Choroid plexus epithelial cell (primary cell): Measurements from ENCODE around the gene SLC7A4.
"Not testable (repeated sequence)": the region's sequence is repeated elsewhere in the genome, so short reads cannot be mapped to it uniquely, and the experiment has no call there.

Source experiments
- DNase-seq: peaks from one replicate; pipeline ENCODE4 v3.0.0-alpha.2; 2010; ENCODE audit warnings: low read depth
- H3K4me3 ChIP-seq: 2 replicates; pipeline ENCODE4 v1.5.1; 2011; ENCODE audit warnings: low read depth, mild to moderate bottlenecking, control low read depth, low read length, moderate library complexity
- TF ChIP-seq, protein P1 (sequence below): conservative IDR thresholded peaks from 2 replicates; pipeline ENCODE4 v1.5.1; 2011; ENCODE audit warnings: low read depth, mild to moderate bottlenecking, control low read depth, inconsistent platforms, low read length, moderate library complexity

The SLC7A4 gene

DNA sequence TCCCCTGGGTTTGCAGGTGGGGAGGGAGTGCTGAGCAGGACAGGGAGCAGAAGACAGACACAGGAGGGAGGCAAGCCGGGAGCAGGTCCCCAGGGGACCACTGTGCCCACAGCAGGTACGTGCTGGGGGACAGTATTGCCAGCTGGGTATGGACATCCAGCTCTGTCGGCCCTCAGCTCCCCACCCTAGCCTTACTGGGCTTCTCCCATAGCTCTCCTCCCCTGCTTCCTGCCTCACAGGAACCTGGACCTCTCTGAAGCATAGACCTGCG, 23.1 kb upstream of the SLC7A4 start:
- no peak for DNase-seq
- TF ChIP-seq, protein P1, sequence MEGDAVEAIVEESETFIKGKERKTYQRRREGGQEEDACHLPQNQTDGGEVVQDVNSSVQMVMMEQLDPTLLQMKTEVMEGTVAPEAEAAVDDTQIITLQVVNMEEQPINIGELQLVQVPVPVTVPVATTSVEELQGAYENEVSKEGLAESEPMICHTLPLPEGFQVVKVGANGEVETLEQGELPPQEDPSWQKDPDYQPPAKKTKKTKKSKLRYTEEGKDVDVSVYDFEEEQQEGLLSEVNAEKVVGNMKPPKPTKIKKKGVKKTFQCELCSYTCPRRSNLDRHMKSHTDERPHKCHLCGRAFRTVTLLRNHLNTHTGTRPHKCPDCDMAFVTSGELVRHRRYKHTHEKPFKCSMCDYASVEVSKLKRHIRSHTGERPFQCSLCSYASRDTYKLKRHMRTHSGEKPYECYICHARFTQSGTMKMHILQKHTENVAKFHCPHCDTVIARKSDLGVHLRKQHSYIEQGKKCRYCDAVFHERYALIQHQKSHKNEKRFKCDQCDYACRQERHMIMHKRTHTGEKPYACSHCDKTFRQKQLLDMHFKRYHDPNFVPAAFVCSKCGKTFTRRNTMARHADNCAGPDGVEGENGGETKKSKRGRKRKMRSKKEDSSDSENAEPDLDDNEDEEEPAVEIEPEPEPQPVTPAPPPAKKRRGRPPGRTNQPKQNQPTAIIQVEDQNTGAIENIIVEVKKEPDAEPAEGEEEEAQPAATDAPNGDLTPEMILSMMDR, result no peak
- no peak overlapping the region for H3K4me3 ChIP-seq

GRCh38 chr22:21054714-21055563, 22.6 kb upstream of the SLC7A4 start:
- no peak for DNase-seq
- no peak overlapping the region for H3K4me3 ChIP-seq
- TF ChIP-seq, protein P1, result no peak

GRCh38 chr22:21054046-21054713, 21.8 kb upstream of the SLC7A4 start:
- TF ChIP-seq, protein P1, result no peak
- no peak overlapping the region for H3K4me3 ChIP-seq
- DNase-seq, result no peak

DNA sequence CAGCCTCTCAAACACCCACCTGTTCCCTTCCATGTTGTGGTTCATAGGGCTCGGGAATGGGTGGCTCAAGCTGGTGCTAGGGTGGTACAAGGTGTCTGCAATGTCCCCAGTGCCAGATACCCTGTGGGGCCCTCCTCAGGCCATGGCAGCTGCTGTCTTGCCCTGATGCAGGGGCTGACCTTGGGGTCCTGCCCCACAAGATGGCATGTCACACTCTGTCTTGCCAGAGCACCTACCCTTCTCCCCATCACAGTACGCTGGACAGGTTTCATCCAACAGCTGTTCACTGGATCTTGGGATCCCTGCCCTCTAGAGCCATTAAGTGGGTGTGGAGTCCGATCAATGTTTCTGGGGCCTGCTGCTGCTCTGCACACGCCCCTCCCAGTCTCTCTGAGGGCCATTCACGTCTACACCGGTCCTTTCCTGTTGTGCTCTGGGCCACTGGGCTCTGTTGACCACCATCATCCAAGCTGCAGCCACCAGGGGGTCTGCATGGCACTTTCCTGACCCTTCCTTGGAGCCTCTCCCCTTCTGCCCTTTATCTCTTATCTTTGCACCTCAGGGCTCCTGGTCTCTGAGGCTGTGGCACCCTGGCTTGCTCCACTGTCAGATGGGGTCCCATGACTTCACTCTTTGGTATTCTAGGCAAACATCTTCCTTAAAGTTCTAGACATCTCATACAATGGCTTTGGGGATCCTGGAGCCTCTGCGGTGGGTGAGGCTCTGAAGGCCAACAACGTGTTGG, 20.5 kb upstream of the SLC7A4 start:
- TF ChIP-seq, protein P1, result no peak
- no peak for DNase-seq
- H3K4me3 ChIP-seq, result no peak overlapping the region

DNA sequence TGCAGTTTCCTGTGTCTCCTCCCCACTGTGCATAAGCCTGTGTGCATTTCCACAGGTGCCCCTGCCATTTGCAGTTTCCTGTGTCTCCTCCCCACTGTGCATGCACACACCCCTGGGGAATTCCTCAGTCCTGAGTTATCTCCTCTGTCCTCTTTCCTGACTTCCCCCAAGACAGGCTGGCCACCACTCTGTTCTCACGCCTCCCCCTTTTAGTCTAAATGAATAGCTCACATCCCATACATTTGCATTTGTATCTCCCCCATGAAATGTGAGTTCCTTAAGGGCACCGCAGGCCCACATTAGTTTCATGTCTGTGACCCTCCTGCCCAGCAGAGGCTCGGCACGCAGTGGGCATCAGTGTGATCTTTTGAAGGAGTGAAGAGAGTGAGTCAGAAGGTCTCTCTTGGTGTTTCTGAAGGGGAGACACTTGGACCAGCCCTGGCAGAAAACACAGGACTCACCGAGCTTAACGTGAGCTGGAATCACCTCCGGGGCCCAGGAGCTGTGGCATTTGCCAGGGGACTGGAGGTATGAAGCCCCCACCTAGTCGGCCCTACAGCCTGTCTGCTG, 19.6 kb upstream of the SLC7A4 start:
- no peak for DNase-seq
- no peak overlapping the region for H3K4me3 ChIP-seq
- TF ChIP-seq, protein P1, result no peak

DNA sequence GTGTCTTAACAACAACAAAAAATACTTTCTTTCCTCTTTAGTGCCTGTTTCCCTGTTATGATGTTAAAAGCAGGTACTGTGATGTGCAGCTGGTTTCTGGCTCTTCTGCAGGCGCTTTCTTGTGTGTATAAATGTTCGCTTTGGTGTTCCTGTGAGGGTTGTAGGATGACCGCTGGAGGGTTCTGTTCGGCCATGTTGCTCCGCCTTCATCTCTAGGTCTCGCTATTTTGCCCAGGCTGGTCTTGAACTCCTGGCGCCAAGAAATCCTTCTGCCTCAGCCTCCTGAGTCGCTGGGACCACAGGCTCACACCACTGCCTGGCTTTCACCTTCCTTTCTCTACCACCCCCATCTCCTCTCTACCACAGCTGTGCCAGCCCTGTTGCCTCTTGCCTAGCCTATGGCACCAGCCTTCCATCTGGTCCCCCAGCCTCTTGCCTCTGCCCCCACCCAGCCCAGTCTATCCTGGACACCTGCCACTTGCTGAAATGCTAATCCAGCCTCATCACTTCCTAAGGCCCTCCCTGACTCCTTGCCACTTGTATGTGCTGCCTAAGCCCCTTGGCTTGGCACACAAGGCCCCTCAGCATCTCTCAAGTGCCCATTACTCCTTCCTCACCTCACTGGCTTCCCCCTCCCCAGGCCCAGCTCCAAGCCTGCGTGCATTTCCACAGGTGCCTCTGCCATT, 18.9 kb upstream of the SLC7A4 start:
- TF ChIP-seq, protein P1, result no peak
- DNase-seq, result no peak

DNA sequence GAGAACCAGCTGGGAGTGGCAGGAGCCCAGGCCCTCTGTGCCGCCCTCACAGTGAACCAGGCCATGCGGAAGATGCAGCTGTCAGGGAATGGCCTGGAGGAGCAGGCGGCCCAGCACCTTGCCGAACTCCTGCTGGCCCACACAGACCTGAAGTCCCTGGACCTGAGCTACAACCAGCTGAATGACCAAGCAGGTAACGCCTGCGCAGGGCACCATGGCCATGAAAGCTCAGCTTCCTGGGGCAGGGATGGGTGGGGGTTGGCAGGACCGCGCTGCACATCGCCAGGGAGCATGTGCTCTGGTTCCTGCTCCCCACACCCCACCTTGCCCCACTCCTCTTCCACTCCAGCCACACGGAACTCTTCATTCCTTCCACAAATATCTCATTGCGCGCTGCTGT, 16.6 kb upstream of the SLC7A4 start:
- DNase-seq, H3K4me3 ChIP-seq: not testable (repeated sequence)

More for the DNA sequence above, 18.9 kb upstream of the SLC7A4 start:
- no peak overlapping the region for H3K4me3 ChIP-seq

DNA sequence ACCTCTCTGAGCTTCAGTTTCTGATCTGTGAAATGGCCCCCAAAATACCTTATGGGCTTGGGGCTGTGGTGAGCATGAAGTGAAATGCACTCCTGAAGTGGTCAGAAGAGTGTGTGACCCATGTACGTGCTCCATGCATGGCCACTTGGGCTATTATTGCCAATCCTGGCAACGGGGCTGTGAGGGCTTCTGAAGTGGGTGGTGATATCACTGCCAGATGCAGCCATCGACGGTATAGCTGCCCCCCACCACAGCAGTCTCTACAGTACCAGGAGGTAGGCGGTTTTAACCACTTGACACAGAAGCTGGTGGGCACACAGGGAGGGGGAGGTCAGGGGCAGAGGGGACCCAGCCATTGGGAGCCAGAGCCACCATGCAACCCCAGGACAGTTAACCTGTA, 16.1 kb upstream of the SLC7A4 start:
- not testable (repeated sequence) for DNase-seq, H3K4me3 ChIP-seq
